HG03460 (cell line): ENCODE measurements around the gene LMO2.
"Not testable (repeated sequence)": the region's sequence is repeated elsewhere in the genome, so short reads cannot be mapped to it uniquely, and the experiment has no call there.

Experiments
- ATAC-seq: cut with Tn5 transposase; IDR thresholded peaks from one replicate; pipeline ENCODE4 v1.9.1; 2021; ENCODE audit not compliant: unreplicated experiment

Gene LMO2

GRCh38 chr11:33827206-33827605, 64.7 kb downstream of the LMO2 start:
- no peak for ATAC-seq

- no peak for ATAC-seq
These were observed 65.9 kb downstream of the LMO2 start for GRCh38 chr11:33825854-33826560.

- not testable (repeated sequence) for ATAC-seq
These were observed 68.9 kb downstream of the LMO2 start for GRCh38 chr11:33822981-33823380.

- ATAC-seq = no peak
These were observed 72.4 kb downstream of the LMO2 start for GRCh38 chr11:33819278-33820035.
